ENCODE measurements around the gene SUSD3.

DNA sequence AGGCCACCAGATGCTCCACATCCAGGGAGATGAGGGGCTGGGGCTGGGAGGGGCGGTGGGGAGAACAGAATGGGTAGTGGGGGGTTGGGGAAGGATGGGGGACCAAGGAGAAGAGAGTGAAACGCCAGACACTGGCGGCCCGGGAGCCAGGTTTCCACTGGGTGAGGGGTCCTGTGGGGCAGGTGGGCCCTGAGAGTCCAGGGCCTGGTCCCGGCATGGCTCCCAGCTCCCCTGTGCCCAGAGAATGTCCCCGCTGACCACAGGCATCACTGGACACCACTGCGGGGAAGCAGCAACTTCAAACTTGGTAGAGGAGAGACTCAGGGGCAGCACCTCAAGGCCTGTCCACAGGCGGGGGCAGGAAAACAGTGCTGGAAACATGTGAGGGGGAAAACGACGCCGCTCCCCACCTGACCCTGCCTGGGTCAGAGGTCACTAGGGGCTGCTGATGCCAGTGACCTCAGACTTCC, 62.4 kb downstream of the SUSD3 start:
- TF ChIP-seq, protein P1, sequence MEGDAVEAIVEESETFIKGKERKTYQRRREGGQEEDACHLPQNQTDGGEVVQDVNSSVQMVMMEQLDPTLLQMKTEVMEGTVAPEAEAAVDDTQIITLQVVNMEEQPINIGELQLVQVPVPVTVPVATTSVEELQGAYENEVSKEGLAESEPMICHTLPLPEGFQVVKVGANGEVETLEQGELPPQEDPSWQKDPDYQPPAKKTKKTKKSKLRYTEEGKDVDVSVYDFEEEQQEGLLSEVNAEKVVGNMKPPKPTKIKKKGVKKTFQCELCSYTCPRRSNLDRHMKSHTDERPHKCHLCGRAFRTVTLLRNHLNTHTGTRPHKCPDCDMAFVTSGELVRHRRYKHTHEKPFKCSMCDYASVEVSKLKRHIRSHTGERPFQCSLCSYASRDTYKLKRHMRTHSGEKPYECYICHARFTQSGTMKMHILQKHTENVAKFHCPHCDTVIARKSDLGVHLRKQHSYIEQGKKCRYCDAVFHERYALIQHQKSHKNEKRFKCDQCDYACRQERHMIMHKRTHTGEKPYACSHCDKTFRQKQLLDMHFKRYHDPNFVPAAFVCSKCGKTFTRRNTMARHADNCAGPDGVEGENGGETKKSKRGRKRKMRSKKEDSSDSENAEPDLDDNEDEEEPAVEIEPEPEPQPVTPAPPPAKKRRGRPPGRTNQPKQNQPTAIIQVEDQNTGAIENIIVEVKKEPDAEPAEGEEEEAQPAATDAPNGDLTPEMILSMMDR (conservative IDR thresholded peaks at IDR 0.05): no peak
- TF ChIP-seq ZFX (IDR thresholded peaks at IDR 0.05): no peak
